Breast epithelium (tissue), 3 donors: ENCODE data around the gene HES7.

Source experiments
- POLR2A ChIP-seq: fragments of 450-650 bp; IDR thresholded peaks from one replicate; pipeline ENCODE4 v1.6.1; 2016; ENCODE audit warnings: antibody characterized with exemption, mild to moderate bottlenecking, moderate library complexity
- TF ChIP-seq, protein P1 (sequence below), 3 donors: fragments of 450-650 bp; IDR thresholded peaks; one replicate each; pipeline ENCODE4 v1.5.1; 2016 to 2017; ENCODE audit warnings: antibody characterized with exemption in 3 of 3, mild to moderate bottlenecking in 3 of 3, moderate library complexity in 3 of 3

DNA sequence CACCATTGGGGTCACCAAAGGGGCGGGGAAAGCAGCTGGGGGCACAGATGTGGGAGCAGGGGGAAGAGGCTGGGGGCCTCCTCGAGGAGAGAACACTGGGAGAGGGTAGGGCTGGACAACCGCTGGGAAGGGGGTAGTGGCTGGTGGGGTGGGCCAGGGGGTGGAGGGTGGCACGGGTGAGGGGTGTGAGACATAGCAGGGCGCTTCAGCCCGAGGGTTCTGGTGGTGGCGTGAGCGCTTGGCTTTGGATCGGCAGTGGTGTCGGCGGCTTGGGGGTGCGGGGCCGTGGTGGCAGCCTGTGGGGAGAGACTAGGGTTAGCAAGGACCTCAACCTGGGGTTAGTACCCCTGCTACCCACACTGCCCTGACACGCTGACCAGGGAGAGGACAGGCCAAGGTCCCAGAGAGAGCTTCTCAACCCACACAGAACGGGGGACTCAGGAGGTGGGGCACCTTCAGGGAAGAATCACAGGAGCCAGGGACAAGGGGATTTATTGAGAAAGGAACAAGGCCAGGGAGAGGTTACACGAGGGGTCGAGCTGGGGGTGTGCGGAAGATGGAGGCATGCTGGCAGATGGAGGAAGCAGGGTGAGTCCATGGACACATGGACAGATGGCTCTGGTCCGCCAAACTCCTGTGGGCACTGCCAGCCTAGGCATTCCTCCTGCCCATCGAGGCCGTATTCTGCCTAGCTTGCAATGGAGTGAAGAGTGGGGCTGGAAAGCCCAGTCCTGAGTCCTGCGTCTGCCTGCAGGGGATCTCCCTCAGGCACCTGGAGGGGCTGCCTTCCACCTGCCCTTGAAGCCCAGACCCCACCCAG is 19.9 kb upstream of the HES7 start:
- TF ChIP-seq, protein P1, sequence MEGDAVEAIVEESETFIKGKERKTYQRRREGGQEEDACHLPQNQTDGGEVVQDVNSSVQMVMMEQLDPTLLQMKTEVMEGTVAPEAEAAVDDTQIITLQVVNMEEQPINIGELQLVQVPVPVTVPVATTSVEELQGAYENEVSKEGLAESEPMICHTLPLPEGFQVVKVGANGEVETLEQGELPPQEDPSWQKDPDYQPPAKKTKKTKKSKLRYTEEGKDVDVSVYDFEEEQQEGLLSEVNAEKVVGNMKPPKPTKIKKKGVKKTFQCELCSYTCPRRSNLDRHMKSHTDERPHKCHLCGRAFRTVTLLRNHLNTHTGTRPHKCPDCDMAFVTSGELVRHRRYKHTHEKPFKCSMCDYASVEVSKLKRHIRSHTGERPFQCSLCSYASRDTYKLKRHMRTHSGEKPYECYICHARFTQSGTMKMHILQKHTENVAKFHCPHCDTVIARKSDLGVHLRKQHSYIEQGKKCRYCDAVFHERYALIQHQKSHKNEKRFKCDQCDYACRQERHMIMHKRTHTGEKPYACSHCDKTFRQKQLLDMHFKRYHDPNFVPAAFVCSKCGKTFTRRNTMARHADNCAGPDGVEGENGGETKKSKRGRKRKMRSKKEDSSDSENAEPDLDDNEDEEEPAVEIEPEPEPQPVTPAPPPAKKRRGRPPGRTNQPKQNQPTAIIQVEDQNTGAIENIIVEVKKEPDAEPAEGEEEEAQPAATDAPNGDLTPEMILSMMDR (IDR thresholded peaks at IDR 0.05), result no peak
- no peak for TF ChIP-seq POLR2A
